ENCODE results near the gene NFIA. TPM values are rescaled to one million over a fixed set of nuclear protein-coding genes. Genes with fewer than 3 reads are reported as not detected.

NFIA gene
- total RNA-seq, 1 experiment from 2014 or later, result 38.6 TPM

DNA sequence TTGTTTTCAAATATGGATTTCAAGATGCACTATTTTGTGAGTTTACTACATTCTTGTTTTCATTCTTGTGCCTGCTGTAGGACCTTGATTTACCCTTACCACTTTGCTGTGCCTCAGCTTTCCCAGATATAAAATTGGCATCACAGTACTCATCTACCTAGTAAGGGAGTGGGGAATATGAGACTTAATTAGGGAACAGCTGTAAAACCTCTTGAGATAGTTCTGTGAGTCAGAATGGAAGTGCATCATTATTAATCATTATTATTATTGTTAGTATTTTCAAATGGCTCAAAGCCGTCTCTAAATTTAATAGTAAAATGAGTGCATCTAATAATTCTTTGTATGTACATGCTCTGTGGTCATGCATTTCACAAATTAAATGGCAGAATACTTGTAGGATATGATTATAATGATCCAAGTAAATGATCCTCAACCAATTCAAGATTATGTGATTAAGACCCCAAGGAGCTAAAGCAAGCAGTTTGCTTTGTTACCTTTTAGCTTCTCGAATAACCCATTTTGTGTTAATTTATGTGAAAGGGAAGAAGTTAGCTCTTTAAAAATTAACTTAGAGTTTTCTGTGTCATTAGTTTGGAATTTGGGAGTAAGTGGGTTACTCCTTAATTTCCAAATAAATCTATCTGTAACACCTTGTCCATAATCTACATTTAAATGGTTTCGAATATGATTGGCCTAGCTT lies 155.4 kb downstream of the NFIA start:
- Mint-ChIP-seq H3K9me3 (ENCODE audit: low read depth, unreplicated experiment) (no peaks in the 10 kb centered on the region), H3K4me3 (ENCODE audit: low read depth, unreplicated experiment) (no peak overlapping the region), H3K4me1 (ENCODE audit: low read depth, unreplicated experiment) (peaks cover 15% of the 10 kb centered on the region), H3K27me3 (ENCODE audit: unreplicated experiment) (no peaks in the 10 kb centered on the region), H3K27ac (ENCODE audit: unreplicated experiment) (no peak overlapping the region), H3K36me3 (ENCODE audit: insufficient read depth, unreplicated experiment) (no peaks in the 10 kb centered on the region)
- no peak for DNase-seq
- intact Hi-C loops (cut with micrococcal nuclease; ENCODE audit: unreplicated experiment), result loop anchor here (10.0 kb wide), 1 partner anchor 263 kb away; no protein-coding TSS in a partner anchor
- TF ChIP-seq, protein P1, sequence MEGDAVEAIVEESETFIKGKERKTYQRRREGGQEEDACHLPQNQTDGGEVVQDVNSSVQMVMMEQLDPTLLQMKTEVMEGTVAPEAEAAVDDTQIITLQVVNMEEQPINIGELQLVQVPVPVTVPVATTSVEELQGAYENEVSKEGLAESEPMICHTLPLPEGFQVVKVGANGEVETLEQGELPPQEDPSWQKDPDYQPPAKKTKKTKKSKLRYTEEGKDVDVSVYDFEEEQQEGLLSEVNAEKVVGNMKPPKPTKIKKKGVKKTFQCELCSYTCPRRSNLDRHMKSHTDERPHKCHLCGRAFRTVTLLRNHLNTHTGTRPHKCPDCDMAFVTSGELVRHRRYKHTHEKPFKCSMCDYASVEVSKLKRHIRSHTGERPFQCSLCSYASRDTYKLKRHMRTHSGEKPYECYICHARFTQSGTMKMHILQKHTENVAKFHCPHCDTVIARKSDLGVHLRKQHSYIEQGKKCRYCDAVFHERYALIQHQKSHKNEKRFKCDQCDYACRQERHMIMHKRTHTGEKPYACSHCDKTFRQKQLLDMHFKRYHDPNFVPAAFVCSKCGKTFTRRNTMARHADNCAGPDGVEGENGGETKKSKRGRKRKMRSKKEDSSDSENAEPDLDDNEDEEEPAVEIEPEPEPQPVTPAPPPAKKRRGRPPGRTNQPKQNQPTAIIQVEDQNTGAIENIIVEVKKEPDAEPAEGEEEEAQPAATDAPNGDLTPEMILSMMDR (IDR thresholded peaks at IDR 0.05; ENCODE audit: unreplicated experiment), result no peak
- BruUV-seq (replicated peaks), result no TSS peak
- CTCF ChIA-PET, result interaction anchor here (1.2 kb wide), 1 partner anchor 9 kb away, joined by 3 read pairs; no protein-coding TSS in a partner anchor

DNA sequence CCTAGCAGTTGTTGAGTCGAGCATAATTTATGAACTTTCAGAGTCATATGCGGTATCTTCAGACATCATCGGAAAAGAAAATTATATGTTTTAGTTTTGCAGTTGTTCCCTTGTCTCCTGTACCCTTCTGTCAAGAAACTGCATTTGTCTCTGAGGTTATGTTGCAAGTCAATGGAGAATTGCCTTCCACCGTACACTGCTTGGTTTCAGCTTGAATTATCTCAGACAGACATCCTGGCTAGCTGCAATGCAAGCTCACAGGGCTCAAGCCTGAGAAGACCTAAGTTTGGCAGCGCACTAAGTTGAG lies 156.0 kb downstream of the NFIA start:
- H3K27me3 Mint-ChIP-seq (ENCODE audit: unreplicated experiment), result no peaks in the 10 kb centered on the region
- TF ChIP-seq, protein P1 (IDR thresholded peaks at IDR 0.05; ENCODE audit: unreplicated experiment), result no peak
- H3K4me3 Mint-ChIP-seq (ENCODE audit: low read depth, unreplicated experiment), result no peak overlapping the region
- DNase-seq, result no peak
- no peaks in the 10 kb centered on the region for H3K36me3 Mint-ChIP-seq (ENCODE audit: insufficient read depth, unreplicated experiment)
- H3K4me1 Mint-ChIP-seq (ENCODE audit: low read depth, unreplicated experiment), result peaks cover 15% of the 10 kb centered on the region
- intact Hi-C loops (cut with micrococcal nuclease; ENCODE audit: unreplicated experiment), result loop anchor here (10.0 kb wide), 1 partner anchor 264 kb away; no protein-coding TSS in a partner anchor
- H3K27ac Mint-ChIP-seq (ENCODE audit: unreplicated experiment), result no peak overlapping the region
- H3K9me3 Mint-ChIP-seq (ENCODE audit: low read depth, unreplicated experiment), result no peaks in the 10 kb centered on the region
- CTCF ChIA-PET, result no interaction called here
- no TSS peak for BruUV-seq (replicated peaks)

DNA sequence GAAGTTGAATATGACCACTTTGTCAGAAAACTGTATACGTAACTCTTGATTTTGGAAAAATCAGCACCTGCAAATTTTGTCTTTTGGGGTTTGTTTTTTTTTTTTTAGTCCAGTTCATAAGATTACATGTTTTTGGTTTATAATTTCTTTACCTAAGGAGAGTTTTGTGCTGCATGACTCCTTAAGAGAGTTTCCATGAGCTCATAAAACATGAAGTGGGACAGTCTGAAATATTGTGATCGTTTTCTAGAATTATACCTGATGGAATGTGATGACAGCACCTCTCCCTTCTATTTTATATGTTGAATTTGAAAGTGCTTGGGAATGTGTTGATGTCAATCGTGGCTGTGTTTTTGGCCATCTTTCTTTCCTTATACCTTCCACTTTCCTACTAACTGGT lies 158.5 kb downstream of the NFIA start:
- no TSS peak for BruUV-seq (replicated peaks)
- intact Hi-C loops (cut with micrococcal nuclease; ENCODE audit: unreplicated experiment), result no loop called here
- DNase-seq, result no peak
- Mint-ChIP-seq H3K27ac (ENCODE audit: unreplicated experiment) (no peak overlapping the region), H3K4me1 (ENCODE audit: low read depth, unreplicated experiment) (peaks cover 22% of the 10 kb centered on the region), H3K36me3 (ENCODE audit: insufficient read depth, unreplicated experiment) (no peaks in the 10 kb centered on the region), H3K9me3 (ENCODE audit: low read depth, unreplicated experiment) (no peaks in the 10 kb centered on the region), H3K27me3 (ENCODE audit: unreplicated experiment) (no peaks in the 10 kb centered on the region), H3K4me3 (ENCODE audit: low read depth, unreplicated experiment) (no peak overlapping the region)
- CTCF ChIA-PET, result no interaction called here
- TF ChIP-seq, protein P1 (IDR thresholded peaks at IDR 0.05; ENCODE audit: unreplicated experiment), result no peak

DNA sequence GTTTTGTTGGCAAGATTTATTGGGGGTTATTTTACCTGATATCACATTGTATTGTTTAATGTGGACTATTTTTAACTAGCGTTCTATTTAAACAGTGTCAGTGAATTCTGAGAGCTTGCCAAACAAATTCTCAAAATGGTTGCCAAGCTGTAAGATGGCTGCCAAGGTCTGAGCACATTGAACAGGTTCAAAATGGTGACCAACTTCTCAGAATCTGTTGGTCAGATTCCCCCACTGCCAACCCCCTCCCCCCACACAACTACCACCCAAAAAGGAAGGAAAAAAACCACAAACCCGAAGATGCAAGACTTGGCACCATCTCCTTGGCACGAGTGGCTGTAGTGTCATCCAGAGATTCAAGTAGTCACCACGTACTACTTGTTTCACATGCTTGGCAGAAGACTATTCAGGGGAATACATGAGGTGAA lies 159.1 kb downstream of the NFIA start:
- intact Hi-C loops (cut with micrococcal nuclease; ENCODE audit: unreplicated experiment), result no loop called here
- TF ChIP-seq, protein P1 (IDR thresholded peaks at IDR 0.05; ENCODE audit: unreplicated experiment), result no peak
- no TSS peak for BruUV-seq (replicated peaks)
- Mint-ChIP-seq H3K4me3 (ENCODE audit: low read depth, unreplicated experiment) (no peak overlapping the region), H3K4me1 (ENCODE audit: low read depth, unreplicated experiment) (peaks cover 22% of the 10 kb centered on the region), H3K9me3 (ENCODE audit: low read depth, unreplicated experiment) (no peaks in the 10 kb centered on the region), H3K27ac (ENCODE audit: unreplicated experiment) (no peak overlapping the region), H3K36me3 (ENCODE audit: insufficient read depth, unreplicated experiment) (no peaks in the 10 kb centered on the region), H3K27me3 (ENCODE audit: unreplicated experiment) (no peaks in the 10 kb centered on the region)
- CTCF ChIA-PET, result no interaction called here
- DNase-seq, result no peak

Data from Calu3 (cell line).